AG08395 (cell line): ENCODE results near the gene PDE4B.
A peak's percentile ranks its signal among the peaks of the same experiment; 100 is the strongest.

Experiments
- DNase-seq: peaks from one replicate; pipeline ENCODE4 v3.0.0; 2012; ENCODE audit warnings: mixed read lengths, low spot score

PDE4B gene

GRCh38 chr1:65882076-65882475 is 89.4 kb downstream of the PDE4B start:
- DNase-seq = no peak

- no peak for DNase-seq
Observed at GRCh38 chr1:65889441-65889840, 96.7 kb downstream of the PDE4B start.

GRCh38 chr1:65890201-65890843 is 97.6 kb downstream of the PDE4B start:
- DNase-seq = no peak

GRCh38 chr1:65894738-65895605 is 102.3 kb downstream of the PDE4B start:
- DNase-seq = no peak

GRCh38 chr1:65896721-65897120 is 104.0 kb downstream of the PDE4B start:
- no peak for DNase-seq

GRCh38 chr1:65897485-65897884 is 104.8 kb downstream of the PDE4B start:
- no peak for DNase-seq

- DNase-seq = peak; percentile 31
Observed at GRCh38 chr1:65904681-65905083, 112.0 kb downstream of the PDE4B start.

GRCh38 chr1:65910432-65910831 is 117.7 kb downstream of the PDE4B start:
- DNase-seq = no peak

- no peak for DNase-seq
Observed at GRCh38 chr1:65911679-65912078, 119.0 kb downstream of the PDE4B start.

GRCh38 chr1:65918564-65918963 is 125.9 kb downstream of the PDE4B start:
- DNase-seq = no peak

- DNase-seq = no peak
Observed at GRCh38 chr1:65921446-65921845, 128.8 kb downstream of the PDE4B start.

GRCh38 chr1:65924471-65924870 is 131.8 kb downstream of the PDE4B start:
- DNase-seq = peak; percentile 62

GRCh38 chr1:65938506-65938905 is 145.8 kb downstream of the PDE4B start:
- DNase-seq = no peak

- no peak for DNase-seq
Observed at GRCh38 chr1:65939191-65939590, 146.5 kb downstream of the PDE4B start.

- no peak for DNase-seq
Observed at GRCh38 chr1:65939636-65940035, 146.9 kb downstream of the PDE4B start.

GRCh38 chr1:65940126-65940525 is 147.4 kb downstream of the PDE4B start:
- no peak for DNase-seq

- no peak for DNase-seq
Observed at GRCh38 chr1:65942476-65942875, 149.8 kb downstream of the PDE4B start.

- no peak for DNase-seq
Observed at GRCh38 chr1:65946376-65946775, 153.7 kb downstream of the PDE4B start.

GRCh38 chr1:65946960-65947359 is 154.3 kb downstream of the PDE4B start:
- peak; percentile 18 for DNase-seq

- peak; percentile 77 for DNase-seq
Observed at GRCh38 chr1:65948609-65949229, 156.0 kb downstream of the PDE4B start.

- DNase-seq = no peak
Observed at GRCh38 chr1:65949230-65949626, 156.5 kb downstream of the PDE4B start.

- DNase-seq = no peak
Observed at GRCh38 chr1:65949933-65950332, 157.2 kb downstream of the PDE4B start.

- DNase-seq = no peak
Observed at GRCh38 chr1:65952696-65953095, 160.0 kb downstream of the PDE4B start.
